ENCODE data around the gene INPP5A. TPM values are rescaled to one million over a fixed set of nuclear protein-coding genes. Genes with fewer than 3 reads are reported as not detected.

INPP5A gene
- total and polyA plus RNA-seq, 10 of the 15 experiments (the other 5 are each of a cell fraction or from before 2014, with no cell fraction given), result 0.52 to 15.0 (median 6.3) TPM

GRCh38 chr10:132548106-132548823 is 10.7 kb downstream of the INPP5A start:
- BruUV-seq (replicated peaks), result no TSS peak
- POLR2A ChIA-PET, result no interaction called here
- intact Hi-C loops (cut with micrococcal nuclease; ENCODE audit: unreplicated experiment), result no loop called here
- RAD21 ChIA-PET (ENCODE audit: unreplicated experiment), result no interaction called here
- Histone ChIP-seq H3K27me3 (replicated peaks in 1 of 2; ENCODE audit: control insufficient read depth in 2 of 2, insufficient read depth in 2 of 2, low read length in 1 of 2) (no peaks in the 10 kb centered on the region; a peak in 1 of 4 replicates), H2AFZ (ENCODE audit: control insufficient read depth, low read depth, low read length) (no peak overlapping the region), H3K4me1 (ENCODE audit: control insufficient read depth, insufficient read depth, low read length) (peaks cover 23% of the 10 kb centered on the region), H4K20me1 (ENCODE audit: control insufficient read depth, insufficient read depth) (peaks cover 7% of the 10 kb centered on the region), H3K27ac (ENCODE audit: control insufficient read depth, insufficient read depth) (no peak overlapping the region), H3K79me2 (ENCODE audit: control insufficient read depth, insufficient read depth, low read length) (peaks cover 1% of the 10 kb centered on the region), H3K4me2 (ENCODE audit: control insufficient read depth, insufficient read depth) (no peak overlapping the region; the same call in none of the 2 replicates), H3K4me3 (no peak overlapping the region), H3K36me3 (ENCODE audit: control insufficient read depth in 2 of 2, insufficient read depth in 2 of 2, low read length in 1 of 2) (no peaks in the 10 kb centered on the region), H3K9ac (ENCODE audit: control insufficient read depth, insufficient read depth, low read length) (no peak overlapping the region), H3K9me3 (replicated peaks; ENCODE audit: control insufficient read depth, insufficient read depth, low read length) (no peaks in the 10 kb centered on the region)
- TF ChIP-seq CBX5 (IDR thresholded peaks at IDR 0.05; ENCODE audit: low read depth) (no peak), CREB1 (IDR thresholded peaks at IDR 0.05; ENCODE audit: low read depth) (no peak), NR2F1 (conservative IDR thresholded peaks at IDR 0.05) (no peak), IRF5 (IDR thresholded peaks at IDR 0.05; ENCODE audit: borderline replicate concordance) (no peak), SMARCA5 (IDR thresholded peaks at IDR 0.05) (no peak), RBBP5 (conservative IDR thresholded peaks at IDR 0.05) (no peak), RELB (IDR thresholded peaks at IDR 0.05; ENCODE audit: low read depth) (no peak), PAX8 (IDR thresholded peaks at IDR 0.05) (no peak), TCF7 (IDR thresholded peaks at IDR 0.05; ENCODE audit: borderline replicate concordance) (no peak), WRNIP1 (IDR thresholded peaks at IDR 0.05; ENCODE audit: borderline replicate concordance, low read depth, low read length) (no peak), E2F8 (IDR thresholded peaks at IDR 0.05; ENCODE audit: low read depth, partially characterized antibody) (no peak), LARP7 (IDR thresholded peaks at IDR 0.05) (no peak), ATF3 (IDR thresholded peaks at IDR 0.05; ENCODE audit: borderline replicate concordance, extremely low read depth, low read depth, low read length) (no peak), EZH2 (IDR thresholded peaks at IDR 0.05; ENCODE audit: borderline replicate concordance, control insufficient read depth, low read depth, low read length) (no peak), SIN3A (IDR thresholded peaks at IDR 0.05; ENCODE audit: low read depth, low read length) (no peak), STAT1 (conservative IDR thresholded peaks at IDR 0.05) (no peak), NFYB (IDR thresholded peaks at IDR 0.05; ENCODE audit: insufficient read depth, low read depth, low read length) (no peak)
- DNase-seq (ENCODE audit: low read depth, low spot score) (no peak), FAIRE-seq (no peak), ATAC-seq (no peak)
- SMC1A ChIA-PET (ENCODE audit: uncharacterized antibody, unreplicated experiment), result interaction anchor here (1.3 kb wide), 1 partner anchor 9 kb away, joined by 3 read pairs; no protein-coding TSS in a partner anchor
- 35% methylated on average over 28 of the region's 28 CpGs for WGBS (ENCODE audit: insufficient coverage, insufficient replicate concordance, low lambda C conversion rate, missing lambda C conversion rate)
- in situ Hi-C loops (cut with MboI), result no loop called here
- CTCF ChIA-PET, result interaction anchor here (0.7 kb wide), 1 partner anchor 9 kb away, joined by 3 read pairs; no protein-coding TSS in a partner anchor

Measured in GM12878 (cell line).